IMR-90 (cell line): Measurements from ENCODE around the gene STAT5B.

Source experiments
- BHLHE40 ChIP-seq: fragments of 150-350 bp; IDR thresholded peaks from 2 replicates; pipeline ENCODE4 v1.6.1; 2016; ENCODE audit warnings: mild to moderate bottlenecking, low read depth, low read length
- CHD1 ChIP-seq: IDR thresholded peaks from 2 replicates; pipeline ENCODE4 v1.6.1; 2012; ENCODE audit warnings: low read depth, low read length, improper control_type of control experiment
- CTCF ChIP-seq: conservative IDR thresholded peaks from 2 replicates; pipeline ENCODE4 v1.5.1; 2012; ENCODE audit warnings: mild to moderate bottlenecking, low read depth, low read length, improper control_type of control experiment
- FOS ChIP-seq: fragments of 150-350 bp; IDR thresholded peaks from 2 replicates; pipeline ENCODE4 v1.6.1; 2016; ENCODE audit warnings: low read depth, low read length
- MAFK ChIP-seq: IDR thresholded peaks from 2 replicates; pipeline ENCODE4 v1.6.1; 2012; ENCODE audit warnings: low read depth, low read length, improper control_type of control experiment
- MXI1 ChIP-seq: IDR thresholded peaks from 2 replicates; pipeline ENCODE4 v1.6.1; 2012; ENCODE audit warnings: low read depth, mild to moderate bottlenecking, low read length, moderate library complexity, borderline replicate concordance
- NFE2L2 ChIP-seq: fragments of 150-350 bp; IDR thresholded peaks from 2 replicates; pipeline ENCODE4 v1.6.1; 2016; ENCODE audit warnings: low read depth, mild to moderate bottlenecking, low read length
- POLR2A ChIP-seq: IDR thresholded peaks from 2 replicates; pipeline ENCODE4 v1.6.1; 2012; ENCODE audit warnings: mild to moderate bottlenecking, low read depth, low read length
- RAD21 ChIP-seq: IDR thresholded peaks from 2 replicates; pipeline ENCODE4 v1.6.1; 2012; ENCODE audit warnings: low read length, improper control_type of control experiment
- RCOR1 ChIP-seq: IDR thresholded peaks from 2 replicates; pipeline ENCODE4 v1.6.1; 2012; ENCODE audit warnings: mild to moderate bottlenecking, low read length, improper control_type of control experiment; ENCODE audit not compliant: insufficient replicate concordance
- SMC3 ChIP-seq: fragments of 150-350 bp; IDR thresholded peaks from 2 replicates; pipeline ENCODE4 v1.6.1; 2016; ENCODE audit warnings: low read depth, mild to moderate bottlenecking, antibody characterized with exemption, low read length, moderate library complexity
- USF2 ChIP-seq: fragments of 150-350 bp; IDR thresholded peaks from 2 replicates; pipeline ENCODE4 v1.6.1; 2017; ENCODE audit warnings: mild to moderate bottlenecking, antibody characterized with exemption, low read length, low read depth

- TF ChIP-seq POLR2A: no peak
- TF ChIP-seq CTCF: peak; percentile 77
- no peak for TF ChIP-seq CHD1
- TF ChIP-seq BHLHE40: no peak
- TF ChIP-seq USF2: no peak
- TF ChIP-seq MXI1: no peak
- no peak for TF ChIP-seq RCOR1
- peak; percentile 76 for TF ChIP-seq SMC3
- TF ChIP-seq MAFK: no peak
- no peak for TF ChIP-seq FOS
- TF ChIP-seq NFE2L2: no peak
- peak; percentile 81 for TF ChIP-seq RAD21
Measured at GRCh38 chr17:42221886-42222745, 54.1 kb downstream of the STAT5B start.
